HCT116 (cell line): Measurements from ENCODE around the gene ARMH3. TPM values are rescaled to one million over a fixed set of nuclear protein-coding genes. Genes with fewer than 3 reads are reported as not detected.

ENCODE experiments used
- ATAC-seq: fragments of 200-7000 bp; cut with Tn5 transposase; 2 replicates; pipeline ENCODE4 v1.9.1; 2020; ENCODE audit warnings: mild to moderate bottlenecking, moderate library complexity
- BruUV-seq: library from RNA; stranded (reverse); fragments of 400-500 nt; replicated peaks from 2 replicates; lab custom pipeline; 2021; lab: Mats Ljungman, UMichigan
- CTCF ChIA-PET: fragments of 300-600 bp; sonication (Branson Sonifier 250); formaldehyde crosslinking; loops from one replicate; lab custom pipeline; 2021; ENCODE audit warnings: antibody characterized with exemption; lab: Charles Lee
- POLR2A ChIA-PET: fragments of 300-600, 350-600 bp; sonication (Branson Sonifier 250); formaldehyde crosslinking; loops from one replicate; lab custom pipeline; 2021; ENCODE audit warnings: antibody characterized with exemption; lab: Charles Lee
- RAD21 ChIA-PET, 2 experiments: fragments of 300-600 bp; sonication (Branson Sonifier 250); formaldehyde crosslinking; loops; one replicate each; lab custom pipeline; 2023; ENCODE audit warnings: low total read pairs in 2 of 2; ENCODE audit not compliant: uncharacterized antibody in 2 of 2, unreplicated experiment in 2 of 2, low non-redundant PET in 1 of 2; lab: Charles Lee
- DNase-seq: peaks from one replicate; pipeline ENCODE4 v3.0.0-alpha.2; 2010; ENCODE audit warnings: low read depth, low spot score
- H2AFZ ChIP-seq: fragments of 200-600 bp; shearing (Covaris generic), sonication (generic); 2 replicates; pipeline ENCODE4 v1.6.1; 2017; ENCODE audit warnings: low read depth, mixed run types, mixed read lengths, antibody characterized with exemption, low read length; ENCODE audit not compliant: poor library complexity, severe bottlenecking
- H3K27ac ChIP-seq: 2 replicates; pipeline ENCODE4 v1.5.1; 2012; ENCODE audit warnings: low read depth, low read length
- H3K27me3 ChIP-seq: fragments of 200-600 bp; sonication (generic); 2 replicates; pipeline ENCODE4 v1.6.1; 2016; ENCODE audit warnings: mixed run types, low read length, mixed read lengths; ENCODE audit not compliant: insufficient read depth
- H3K36me3 ChIP-seq, 2 experiments: fragments of 200-500 bp in 1 of 2; fragments of 200-600 bp in 1 of 2; sonication (Bioruptor generic) in 1 of 2; sonication (generic) in 1 of 2; 2 replicates each; pipeline versions ENCODE4 v1.5.1 to v1.6.1; 2014 to 2016; ENCODE audit warnings: low read length in 2 of 2, inconsistent platforms in 1 of 2, mixed read lengths in 1 of 2, mixed run types in 1 of 2; ENCODE audit not compliant: insufficient read depth in 2 of 2, control insufficient read depth in 1 of 2
- H3K4me1 ChIP-seq, 2 experiments: fragments of 200-600 bp in 1 of 2; sonication (generic) in 1 of 2; 2 replicates each; pipeline versions ENCODE4 v1.5.1 to v1.6.1; 2012 to 2017; ENCODE audit warnings: low read length in 2 of 2, inconsistent platforms in 1 of 2, mild to moderate bottlenecking in 1 of 2, mixed read lengths in 1 of 2, mixed run types in 1 of 2, moderate library complexity in 1 of 2; ENCODE audit not compliant: insufficient read depth in 2 of 2, control insufficient read depth in 1 of 2
- H3K4me2 ChIP-seq: fragments of 200-600 bp; sonication (generic); 2 replicates; pipeline ENCODE4 v1.6.1; 2017; ENCODE audit warnings: mixed run types, low read length, mixed read lengths
- H3K4me3 ChIP-seq, 2 experiments: fragments of 200-600 bp in 1 of 2; sonication (generic) in 1 of 2; replicated peaks in 1 of 2; 2 replicates each; pipeline ENCODE4 v1.5.1; 2011 to 2016; ENCODE audit warnings: low read length in 2 of 2, control low read depth in 1 of 2, low read depth in 1 of 2, mild to moderate bottlenecking in 1 of 2, mixed read lengths in 1 of 2, mixed run types in 1 of 2
- H3K79me2 ChIP-seq: fragments of 200-600 bp; sonication (generic); 2 replicates; pipeline ENCODE4 v1.6.1; 2017; ENCODE audit warnings: mild to moderate bottlenecking, mixed run types, low read length, moderate library complexity, mixed read lengths; ENCODE audit not compliant: insufficient read depth
- H3K9ac ChIP-seq: fragments of 200-600 bp; sonication (generic); 2 replicates; pipeline ENCODE4 v1.6.1; 2016; ENCODE audit warnings: low read length, mixed read lengths
- H3K9me2 ChIP-seq: fragments of 200-600 bp; sonication (generic), shearing (Covaris generic); 2 replicates; pipeline ENCODE4 v1.6.1; 2017; ENCODE audit warnings: mixed run types, mild to moderate bottlenecking, moderate library complexity; ENCODE audit not compliant: insufficient read depth
- H3K9me3 ChIP-seq, 2 experiments: fragments of 200-500 bp in 1 of 2; fragments of 200-600 bp in 1 of 2; sonication (Bioruptor generic) in 1 of 2; sonication (generic) in 1 of 2; 2 replicates each; pipeline ENCODE4 v1.6.1; 2014 to 2017; ENCODE audit warnings: low read length in 2 of 2, mixed read lengths in 2 of 2, inconsistent platforms in 1 of 2, low read depth in 1 of 2, mild to moderate bottlenecking in 1 of 2, mixed run types in 1 of 2, moderate library complexity in 1 of 2; ENCODE audit not compliant: control insufficient read depth in 1 of 2, insufficient read depth in 1 of 2
- H4K20me1 ChIP-seq: fragments of 200-600 bp; sonication (generic), shearing (Covaris generic); 2 replicates; pipeline ENCODE4 v1.6.1; 2017; ENCODE audit warnings: mixed run types, mild to moderate bottlenecking, moderate library complexity; ENCODE audit not compliant: insufficient read depth
- CBX3 ChIP-seq: IDR thresholded peaks from 2 replicates; pipeline ENCODE4 v1.6.1; 2012; ENCODE audit warnings: low read depth
- EZH2 ChIP-seq: fragments of 200-600 bp; sonication (generic); IDR thresholded peaks from 2 replicates; pipeline ENCODE4 v1.6.1; 2017; ENCODE audit warnings: antibody characterized with exemption, mixed run types
- EZH2phosphoT487 ChIP-seq: fragments of 200-600 bp; IDR thresholded peaks from 2 replicates; pipeline ENCODE4 v1.6.1; 2018; ENCODE audit warnings: antibody characterized with exemption, borderline replicate concordance
- FOSL1 ChIP-seq: IDR thresholded peaks from 2 replicates; pipeline ENCODE4 v1.6.1; 2012; ENCODE audit warnings: low read depth
- JUND ChIP-seq: IDR thresholded peaks from 2 replicates; pipeline ENCODE4 v1.6.1; 2012
- POLR2AphosphoS5 ChIP-seq: IDR thresholded peaks from 2 replicates; pipeline ENCODE4 v1.6.1; 2011; ENCODE audit warnings: mild to moderate bottlenecking, low read depth, low read length, moderate library complexity
- RAD21 ChIP-seq: IDR thresholded peaks from 2 replicates; pipeline ENCODE4 v1.6.1; 2012; ENCODE audit warnings: low read depth, mild to moderate bottlenecking
- SP1 ChIP-seq: IDR thresholded peaks from 2 replicates; pipeline ENCODE4 v1.6.1; 2012; ENCODE audit warnings: low read depth
- SRF ChIP-seq: IDR thresholded peaks from 2 replicates; pipeline ENCODE4 v1.6.1; 2012; ENCODE audit warnings: low read depth
- TCF7L2 ChIP-seq: IDR thresholded peaks from 2 replicates; pipeline ENCODE4 v1.7.0; 2011; ENCODE audit warnings: borderline replicate concordance, inconsistent platforms; ENCODE audit not compliant: insufficient read depth, insufficient read length; ENCODE audit errors: extremely low read depth
- YY1 ChIP-seq: IDR thresholded peaks from 2 replicates; pipeline ENCODE4 v1.6.1; 2011; ENCODE audit warnings: low read length, low read depth, moderate library complexity, mild to moderate bottlenecking; ENCODE audit not compliant: insufficient replicate concordance; ENCODE audit errors: extremely low read depth
- ZBTB33 ChIP-seq: IDR thresholded peaks from 2 replicates; pipeline ENCODE4 v1.6.1; 2011; ENCODE audit warnings: mild to moderate bottlenecking, low read length, moderate library complexity; ENCODE audit not compliant: insufficient replicate concordance; ENCODE audit errors: extremely low read depth
- ZFX ChIP-seq: fragments of 450-650 bp; IDR thresholded peaks from 2 replicates; pipeline ENCODE4 v1.6.1; 2017
- ZNF274 ChIP-seq: fragments of 200-500 bp; sonication (Bioruptor generic); IDR thresholded peaks from 2 replicates; pipeline ENCODE4 v1.6.1; 2014; ENCODE audit warnings: mild to moderate bottlenecking, low read depth, low read length, inconsistent platforms
- intact Hi-C: fragments of 100-400 bp; cut with micrococcal nuclease; formaldehyde crosslinking; loops from 2 replicates; pipeline ENCODE4 v1.10.0; 2022
- total RNA-seq: library from RNA; stranded (reverse); gene quantifications from one replicate; pipeline ENCODE4 v1.2.1, GENCODE V29; 2021; ENCODE audit not compliant: unreplicated experiment
- TF ChIP-seq, protein P1 (sequence below): IDR thresholded peaks from 2 replicates; pipeline ENCODE4 v1.6.1; 2012
- TF ChIP-seq, protein P2 (sequence below): IDR thresholded peaks from 2 replicates; pipeline ENCODE4 v1.6.1; 2012

ARMH3 gene
- total RNA-seq, 1 experiment from 2014 or later = 30.4 TPM

DNA sequence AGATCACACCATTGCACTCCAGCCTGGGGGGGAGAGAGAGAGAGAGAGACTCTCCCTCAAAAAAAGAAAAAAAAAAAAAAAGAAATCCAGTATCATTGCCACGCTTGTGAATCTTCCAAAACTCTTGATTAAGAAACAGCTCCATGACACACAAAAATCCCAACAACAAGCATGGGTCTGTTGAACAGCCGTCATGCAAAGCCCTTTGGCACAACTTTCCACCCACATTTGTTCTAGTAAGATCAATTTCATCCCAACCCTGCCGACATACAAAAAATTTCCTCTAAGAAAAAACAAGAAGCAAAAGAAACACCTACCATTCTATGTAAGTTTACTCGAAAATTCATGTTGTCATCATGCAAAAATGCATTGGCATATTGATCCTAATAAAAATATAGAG lies 62.8 kb downstream of the ARMH3 start:
- intact Hi-C loops = no loop called here
- POLR2A ChIA-PET = no interaction called here
- TF ChIP-seq CBX3 (no peak), EZH2phosphoT487 (no peak), RAD21 (no peak), JUND (no peak), EZH2 (no peak), ZBTB33 (no peak), YY1 (no peak), SRF (no peak), ZNF274 (no peak), TCF7L2 (no peak), FOSL1 (no peak), POLR2AphosphoS5 (no peak), SP1 (no peak), ZFX (no peak)
- TF ChIP-seq, protein P1, sequence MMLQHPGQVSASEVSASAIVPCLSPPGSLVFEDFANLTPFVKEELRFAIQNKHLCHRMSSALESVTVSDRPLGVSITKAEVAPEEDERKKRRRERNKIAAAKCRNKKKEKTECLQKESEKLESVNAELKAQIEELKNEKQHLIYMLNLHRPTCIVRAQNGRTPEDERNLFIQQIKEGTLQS = no peak
- TF ChIP-seq, protein P2, sequence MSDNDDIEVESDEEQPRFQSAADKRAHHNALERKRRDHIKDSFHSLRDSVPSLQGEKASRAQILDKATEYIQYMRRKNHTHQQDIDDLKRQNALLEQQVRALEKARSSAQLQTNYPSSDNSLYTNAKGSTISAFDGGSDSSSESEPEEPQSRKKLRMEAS = no peak
- TF ChIP-seq, all 23 proteins: peak for 0

More for the DNA sequence above, 62.8 kb downstream of the ARMH3 start:
- BruUV-seq = no TSS peak
- ATAC-seq = no peak
- H3K9me3 ChIP-seq = no peaks in the 10 kb centered on the region
- no peaks in the 10 kb centered on the region for H3K9me2 ChIP-seq
- H3K4me3 ChIP-seq = no peak overlapping the region
- DNase-seq = no peak
- no peaks in the 10 kb centered on the region for H3K27me3 ChIP-seq
- no peak overlapping the region for H3K27ac ChIP-seq
- peaks cover 30 to 31% of the 10 kb centered on the region in 2 experiments for H3K36me3 ChIP-seq
- H3K9ac ChIP-seq = no peak overlapping the region
- H3K4me1 ChIP-seq = peaks cover 7 to 17% of the 10 kb centered on the region in 2 experiments; a peak in 3 of 4 replicates
- H3K4me2 ChIP-seq = no peak overlapping the region
- H4K20me1 ChIP-seq = no peaks in the 10 kb centered on the region
- CTCF ChIA-PET = interaction anchor here (1.2 to 1.3 kb wide), 3 partner anchors 17 to 152 kb away, joined by 4 to 5 read pairs (median 5); no protein-coding TSS in a partner anchor
- RAD21 ChIA-PET = no interaction called here
- no peak overlapping the region for H2AFZ ChIP-seq
- H3K79me2 ChIP-seq = no peaks in the 10 kb centered on the region
